Measurements from ENCODE around the gene MCCC1.
"Not testable (repeated sequence)": the region's sequence is repeated elsewhere in the genome, so short reads cannot be mapped to it uniquely, and the experiment has no call there.

Gene MCCC1

GRCh38 chr3:183103950-183104349, 4.7 kb upstream of the MCCC1 start:
- DNase-seq (ENCODE audit: low spot score): not testable (repeated sequence)

- DNase-seq (ENCODE audit: low spot score): not testable (repeated sequence)
These were observed 1.7 kb upstream of the MCCC1 start for GRCh38 chr3:183101040-183101439.

- DNase-seq (ENCODE audit: low spot score): no peak
These were observed 1.1 kb upstream of the MCCC1 start for GRCh38 chr3:183100376-183100775.

- no peak for DNase-seq (ENCODE audit: low spot score)
These were observed 525 bp upstream of the MCCC1 start for GRCh38 chr3:183099838-183100204.

GRCh38 chr3:183098536-183099025, 715 bp downstream of the MCCC1 start:
- DNase-seq (ENCODE audit: low spot score): no peak

GRCh38 chr3:183094711-183095110, 4.6 kb downstream of the MCCC1 start:
- no peak for DNase-seq (ENCODE audit: low spot score)

DNA sequence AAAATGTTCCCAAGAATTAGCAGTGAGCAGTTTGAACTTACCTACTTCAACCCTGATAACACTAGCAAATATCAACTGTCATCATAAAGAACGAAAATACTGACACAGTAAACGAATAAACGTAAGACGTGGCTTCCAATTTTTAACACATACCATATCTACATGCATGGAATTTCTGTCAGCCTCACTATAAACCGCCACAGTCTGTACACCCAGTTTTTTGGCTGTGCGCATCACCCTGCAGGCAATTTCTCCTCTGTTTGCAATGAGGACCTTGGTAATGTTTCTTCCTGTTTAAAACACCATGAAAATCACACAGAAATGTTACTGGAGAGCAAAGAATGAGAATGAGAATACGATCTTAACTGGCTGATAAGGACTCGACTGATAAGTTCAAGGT, 7.0 kb downstream of the MCCC1 start:
- no peak for DNase-seq (ENCODE audit: low spot score)

- DNase-seq (ENCODE audit: low spot score): no peak
These were observed 12.1 kb downstream of the MCCC1 start for GRCh38 chr3:183087184-183087583.

DNA sequence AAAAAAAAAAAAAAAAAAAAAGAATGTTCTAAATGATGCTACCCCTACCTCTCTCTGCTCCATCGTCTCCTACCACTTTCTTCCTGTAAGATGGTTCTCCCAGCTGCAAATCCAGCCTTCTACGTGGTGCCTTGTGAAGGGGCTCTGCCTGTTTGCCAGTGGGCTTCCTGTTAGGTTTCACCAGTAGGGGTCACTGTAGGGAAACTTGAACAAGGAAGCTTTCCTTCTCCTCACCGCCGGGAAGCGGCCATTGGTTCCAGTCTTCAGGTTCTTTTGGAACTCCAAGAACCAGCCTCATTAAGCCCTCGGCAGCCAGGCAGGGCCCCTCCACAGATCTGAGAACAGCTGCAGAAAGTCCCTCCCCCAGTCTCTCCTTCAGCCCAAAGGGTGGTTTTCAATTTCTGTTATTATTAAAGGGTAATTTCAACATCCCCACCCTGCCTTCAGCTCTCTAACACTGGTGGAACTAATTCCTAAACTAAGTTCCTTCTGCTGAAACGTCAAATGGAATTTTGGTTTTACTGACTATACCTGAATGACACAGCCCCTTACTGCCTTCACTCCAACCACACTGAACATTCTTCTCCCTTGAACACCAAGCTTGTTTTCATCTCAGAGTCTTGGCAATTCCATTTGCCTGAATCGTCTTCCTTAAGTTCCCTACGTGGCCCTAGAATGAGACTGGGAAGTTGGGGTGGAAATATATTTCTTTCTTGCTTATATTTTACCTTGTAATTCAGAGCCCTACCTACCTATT, 13.5 kb downstream of the MCCC1 start:
- peak; percentile 14 for DNase-seq (ENCODE audit: low spot score)

GRCh38 chr3:183082355-183082915, 16.9 kb downstream of the MCCC1 start:
- DNase-seq (ENCODE audit: low spot score): no peak

GRCh38 chr3:183081459-183082183, 17.7 kb downstream of the MCCC1 start:
- no peak for DNase-seq (ENCODE audit: low spot score)

DNA sequence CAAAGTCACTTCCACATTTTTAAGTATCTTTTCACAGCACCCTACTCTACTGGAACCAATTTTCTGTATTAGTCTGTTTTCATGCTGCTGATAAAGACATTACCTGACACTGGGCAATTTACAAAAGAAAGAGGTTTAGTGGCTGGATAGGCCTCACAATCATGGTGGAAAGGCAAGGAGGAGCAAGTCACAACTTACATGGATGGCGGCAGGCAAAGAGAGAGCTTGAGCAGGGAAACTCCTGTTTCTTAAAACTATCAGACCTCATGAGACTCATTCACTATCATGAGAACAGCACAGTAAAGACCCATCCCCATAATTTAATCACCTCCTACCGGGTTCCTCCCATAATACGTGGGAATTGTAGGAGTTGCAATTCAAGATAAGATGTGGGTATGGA, 18.7 kb downstream of the MCCC1 start:
- DNase-seq (ENCODE audit: low spot score): no peak

GRCh38 chr3:183074881-183075280, 24.4 kb downstream of the MCCC1 start:
- DNase-seq (ENCODE audit: low spot score): no peak

DNA sequence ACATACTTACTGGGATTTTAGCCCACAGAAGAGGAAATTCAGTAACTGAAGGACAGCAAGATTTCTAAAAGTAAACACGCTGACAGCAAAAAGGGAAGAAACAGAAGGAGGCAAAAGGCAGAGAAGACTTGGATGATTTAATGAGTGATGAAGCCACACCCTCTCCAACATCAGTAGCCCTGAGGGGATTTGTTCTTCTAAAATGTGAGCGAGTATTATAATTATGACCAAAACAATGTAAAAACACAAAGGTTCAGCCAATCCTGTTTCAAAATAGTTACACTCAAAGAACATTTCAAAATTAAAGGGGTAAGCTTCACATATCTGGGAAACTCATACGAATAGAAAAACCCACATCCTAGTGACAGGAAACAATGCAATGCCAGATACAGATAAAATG, 25.0 kb downstream of the MCCC1 start:
- no peak for DNase-seq (ENCODE audit: low spot score)

DNA sequence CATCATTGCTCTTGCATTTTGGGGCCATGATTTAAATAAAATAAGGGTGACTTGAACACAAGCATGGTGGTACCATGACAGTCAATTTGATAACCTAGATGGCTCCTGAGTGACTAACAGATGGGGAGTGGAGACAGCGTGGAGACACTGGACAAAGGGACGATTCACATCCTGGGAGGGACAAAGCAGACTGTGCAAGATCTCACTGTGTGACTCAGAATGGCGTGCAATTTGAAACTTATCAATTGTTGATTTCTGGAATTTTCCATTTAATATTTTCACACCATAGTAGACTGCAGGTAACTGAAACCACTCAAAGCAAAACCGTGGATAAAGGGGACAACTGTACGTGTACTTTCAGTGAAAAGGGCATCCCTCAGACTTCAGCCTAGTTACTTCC, 25.5 kb downstream of the MCCC1 start:
- no peak for DNase-seq (ENCODE audit: low spot score)

- no peak for DNase-seq (ENCODE audit: low spot score)
These were observed 28.4 kb downstream of the MCCC1 start for GRCh38 chr3:183070892-183071291.

DNA sequence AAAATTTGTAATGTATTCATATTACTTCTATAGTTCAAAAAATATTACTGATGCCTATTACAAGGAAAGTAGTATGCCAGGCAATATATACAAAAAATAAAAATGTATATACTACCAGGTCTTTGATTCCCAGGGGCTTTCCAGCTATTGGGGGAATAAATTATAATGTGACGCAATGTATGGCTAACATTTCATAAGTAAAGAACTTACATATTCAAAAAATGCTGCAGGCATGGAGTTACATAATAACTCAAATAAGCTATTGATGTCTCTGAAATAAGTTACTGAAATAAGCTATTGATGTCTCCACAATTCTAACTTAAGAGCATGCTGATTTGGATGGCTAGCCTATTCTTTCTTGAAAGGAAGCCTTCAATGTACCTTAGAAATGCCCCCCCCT, 30.2 kb downstream of the MCCC1 start:
- DNase-seq (ENCODE audit: low spot score): no peak

- not testable (repeated sequence) for DNase-seq (ENCODE audit: low spot score)
These were observed 32.4 kb downstream of the MCCC1 start for GRCh38 chr3:183066891-183067290.

DNA sequence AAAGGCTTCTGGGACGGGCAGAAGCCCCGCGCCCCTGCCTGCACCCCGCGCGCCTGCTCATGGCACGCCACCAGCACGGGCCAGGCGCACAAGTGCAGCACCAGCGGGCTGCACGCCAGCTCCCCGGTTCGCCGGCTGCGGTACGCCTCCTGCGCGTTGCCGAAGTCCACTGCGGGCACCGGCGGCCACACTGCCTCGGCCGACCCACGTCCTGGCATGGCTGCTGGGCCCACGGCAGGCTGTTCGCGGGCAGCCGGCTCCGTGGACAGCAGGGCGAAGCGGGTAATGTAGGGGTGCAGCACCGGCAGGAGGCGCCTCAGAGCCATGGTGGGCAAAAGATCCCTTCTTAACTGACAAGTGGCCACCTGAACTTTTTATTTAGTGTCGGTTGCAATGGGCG, 34.8 kb downstream of the MCCC1 start:
- DNase-seq (ENCODE audit: low spot score): no peak

- no peak for DNase-seq (ENCODE audit: low spot score)
These were observed 37.7 kb downstream of the MCCC1 start for GRCh38 chr3:183061391-183062172.

DNA sequence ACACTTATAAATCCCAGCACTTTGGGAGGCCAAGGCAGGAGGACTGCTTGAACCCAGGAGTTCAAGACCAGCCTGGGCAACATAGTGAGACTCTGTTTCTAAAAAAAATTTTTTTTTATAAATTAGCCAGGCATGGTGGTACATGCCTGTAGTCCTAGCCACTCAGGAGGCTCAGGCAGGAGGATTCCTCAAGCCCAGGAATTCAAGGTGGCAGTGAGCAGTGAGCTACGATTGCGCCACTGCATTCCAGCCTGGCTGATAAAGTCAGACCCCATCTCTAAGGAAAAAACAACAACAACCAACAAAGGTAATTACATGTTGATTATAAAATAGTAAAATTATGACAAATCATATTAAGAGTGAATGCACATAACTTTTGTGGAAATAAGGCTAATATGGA, 40.9 kb downstream of the MCCC1 start:
- no peak for DNase-seq (ENCODE audit: low spot score)

GRCh38 chr3:183050706-183051105, 48.6 kb downstream of the MCCC1 start:
- no peak for DNase-seq (ENCODE audit: low spot score)
